HG03571 (cell line): Measurements from ENCODE around the gene RABL6.
"Not testable (repeated sequence)": the region's sequence is repeated elsewhere in the genome, so short reads cannot be mapped to it uniquely, and the experiment has no call there.

Source experiments
- ATAC-seq: cut with Tn5 transposase; IDR thresholded peaks from one replicate; pipeline ENCODE4 v1.9.1; 2021; ENCODE audit not compliant: unreplicated experiment

The RABL6 gene

DNA sequence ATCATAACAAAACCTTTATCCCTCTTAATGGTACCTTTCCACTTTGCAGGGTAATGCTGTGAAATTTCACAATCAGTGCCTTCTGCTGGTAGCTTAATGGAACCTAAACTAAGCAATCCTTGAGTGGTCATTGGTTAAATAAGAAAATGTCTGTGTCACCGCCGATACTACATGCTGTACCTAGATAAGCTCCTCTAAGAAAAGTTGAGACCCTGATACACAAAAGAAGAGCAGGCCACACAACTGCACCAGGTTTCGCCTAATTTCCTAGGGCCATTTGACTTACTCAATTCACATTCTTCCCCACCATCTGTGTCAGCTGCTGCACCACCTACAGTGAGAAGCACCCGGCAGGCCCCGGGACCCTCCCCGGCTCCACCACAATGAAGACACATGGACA, 67.4 kb downstream of the RABL6 start:
- ATAC-seq, result no peak

GRCh38 chr9:136876476-136876875, 68.7 kb downstream of the RABL6 start:
- no peak for ATAC-seq

DNA sequence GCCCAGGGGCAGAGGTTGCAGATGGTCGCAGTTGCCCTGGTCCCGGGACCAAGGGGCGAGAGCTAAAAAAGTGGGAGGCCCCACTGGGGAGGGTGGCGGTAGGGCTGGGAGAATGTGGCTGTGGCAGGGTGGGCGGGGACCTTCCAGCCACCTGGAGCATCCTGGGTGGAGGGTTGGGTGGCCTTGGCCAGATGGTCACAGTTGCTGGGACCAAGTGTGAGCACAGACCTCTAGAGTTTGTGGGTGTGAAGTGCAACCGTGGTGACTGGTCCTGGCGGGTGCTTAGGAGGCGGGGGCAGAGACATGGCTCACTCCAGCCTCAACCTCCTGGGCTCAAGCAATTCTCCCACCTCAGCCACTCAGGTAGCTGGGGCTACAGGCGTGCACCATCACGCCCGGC, 72.9 kb downstream of the RABL6 start:
- ATAC-seq, result no peak

DNA sequence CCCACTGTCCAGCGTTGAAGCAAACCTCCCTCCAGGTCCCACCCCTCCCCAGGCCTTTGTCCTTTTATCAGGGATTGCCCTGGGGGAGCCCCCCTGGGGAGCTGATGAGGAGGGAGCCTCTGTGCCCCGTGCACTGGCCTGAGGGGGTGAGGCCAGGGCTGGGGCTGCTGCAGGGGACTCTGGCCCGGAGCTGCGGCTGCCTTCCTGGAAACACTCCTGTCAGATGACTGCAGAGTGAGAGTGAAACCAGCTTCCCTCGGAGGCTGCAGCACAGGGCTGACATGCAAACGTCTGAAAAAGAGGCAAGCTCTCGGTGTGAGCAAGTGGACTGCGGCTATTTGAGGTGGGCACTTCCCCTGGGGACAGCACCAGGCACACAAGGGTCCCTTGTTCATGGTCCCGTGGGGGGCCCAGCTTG, 74.0 kb downstream of the RABL6 start:
- no peak for ATAC-seq

DNA sequence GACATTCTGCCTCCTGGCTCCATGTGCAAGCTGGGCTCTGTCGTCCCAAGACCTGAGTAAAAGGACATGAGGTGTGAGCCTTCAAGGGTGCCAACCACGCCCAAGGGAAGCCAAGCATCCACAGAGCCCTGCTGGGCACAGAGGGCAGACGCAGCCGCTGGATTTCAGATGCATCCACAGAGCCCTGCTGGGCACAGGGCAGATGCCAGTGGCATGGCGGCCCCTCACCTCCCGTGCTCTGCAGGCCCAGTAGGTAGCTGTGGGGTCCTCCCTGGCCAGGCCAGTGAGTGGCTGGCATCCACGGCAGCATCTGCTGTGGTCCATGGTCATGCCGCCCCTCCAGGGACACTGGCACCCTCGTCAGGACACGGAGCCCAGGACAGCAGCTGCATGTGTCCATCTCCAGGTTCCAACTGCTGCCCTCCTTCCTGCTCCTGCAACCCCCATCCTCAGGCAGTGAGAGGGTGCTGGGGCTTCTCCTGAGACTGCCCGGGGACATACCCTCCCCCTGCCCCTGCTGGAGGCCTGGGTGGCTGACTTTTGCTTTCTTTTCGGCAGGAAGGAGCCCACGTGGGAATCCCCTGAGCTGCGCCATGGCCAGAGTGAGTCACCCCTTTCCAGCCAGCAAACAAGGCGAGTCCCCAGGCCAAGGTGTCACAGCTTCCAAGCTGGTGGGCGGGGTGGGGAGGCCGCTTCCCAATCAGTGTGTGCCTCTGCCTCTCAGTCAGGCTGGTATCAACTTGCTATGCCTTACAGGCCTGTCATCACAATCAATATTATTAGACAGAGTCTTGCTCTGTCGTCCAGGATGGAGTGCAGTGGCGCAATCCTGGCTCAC, 74.6 kb downstream of the RABL6 start:
- ATAC-seq, result no peak

GRCh38 chr9:136882947-136883283, 75.2 kb downstream of the RABL6 start:
- ATAC-seq, result not testable (repeated sequence)

DNA sequence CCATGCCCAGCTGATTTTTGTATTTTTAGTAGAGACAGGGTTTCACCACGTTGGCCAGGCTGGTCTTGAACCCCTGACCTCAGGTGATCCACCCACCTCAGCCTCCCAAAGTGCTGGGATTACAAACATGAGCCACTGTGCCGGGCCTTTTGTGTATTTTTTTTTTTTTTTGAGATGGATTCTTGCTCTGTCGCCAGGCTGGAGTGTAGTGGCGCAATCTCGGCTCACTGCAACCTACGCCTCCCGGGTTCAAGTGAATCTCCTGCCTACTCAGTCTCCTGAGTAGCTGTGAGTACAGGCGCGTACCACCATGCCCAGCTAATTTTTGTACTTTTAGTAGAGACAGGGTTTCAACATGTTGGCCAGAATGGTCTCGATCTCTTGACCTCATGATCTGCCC, 75.9 kb downstream of the RABL6 start:
- ATAC-seq, result not testable (repeated sequence)

- ATAC-seq, result peak; percentile 78
Measured at GRCh38 chr9:136885950-136886578, 78.3 kb downstream of the RABL6 start, which contains the start of gene TRAF2. Gene TRAF2 (plus strand): TSS chr9:136886516. CDS start chr9:136898741, 12,225 bp downstream.

DNA sequence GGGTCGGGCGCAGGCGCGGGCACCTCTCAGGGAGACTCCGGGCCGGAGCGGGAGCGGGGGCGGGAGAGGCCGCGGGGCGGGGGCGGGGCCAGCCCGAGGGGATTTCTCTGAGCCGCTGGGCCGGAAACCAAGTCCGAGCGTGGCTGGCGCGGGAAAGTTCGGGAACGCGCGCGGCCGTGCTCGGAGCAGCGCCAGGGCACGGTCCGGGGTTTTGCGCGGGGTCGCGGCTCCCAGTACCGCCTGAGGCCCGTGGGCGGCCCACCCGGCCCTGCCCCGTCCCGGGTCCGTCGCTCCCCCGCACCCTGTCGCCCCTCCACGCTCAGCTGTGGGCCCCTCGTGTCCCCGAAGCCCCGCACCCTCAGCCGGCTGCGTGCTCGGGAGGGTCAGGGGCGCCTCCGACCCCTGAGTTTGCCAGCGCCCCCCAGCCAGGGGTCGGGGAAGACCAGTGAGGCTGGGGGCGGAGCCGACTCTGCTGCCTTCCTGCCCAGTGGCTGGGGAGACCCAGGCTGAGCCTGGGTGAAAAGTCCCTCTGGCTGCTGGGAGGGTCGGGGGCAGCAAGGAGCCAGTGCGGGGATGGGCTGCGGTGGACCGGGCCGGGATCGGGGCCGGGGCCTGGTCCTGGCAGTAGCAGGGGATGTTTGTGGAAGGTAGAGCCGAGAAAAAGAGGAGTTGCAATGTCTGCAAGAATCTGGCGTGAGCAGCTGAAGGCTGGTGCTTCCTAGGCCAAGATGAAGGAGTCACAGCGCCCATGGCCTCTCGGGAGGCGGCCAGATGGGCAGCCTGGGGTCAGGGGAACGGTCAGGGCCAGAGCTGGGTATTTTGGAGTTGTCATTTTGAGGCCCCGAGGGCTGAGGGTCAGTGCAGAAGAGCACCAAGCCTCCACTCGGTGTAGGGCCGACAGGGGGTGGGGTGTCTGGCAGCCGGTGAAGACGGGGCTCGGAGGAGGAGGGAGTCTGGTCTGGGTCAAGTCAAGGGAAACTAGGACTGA, 79.2 kb downstream of the RABL6 start:
- ATAC-seq, result peak; percentile 11

GRCh38 chr9:136888454-136888853, 80.7 kb downstream of the RABL6 start:
- no peak for ATAC-seq

GRCh38 chr9:136889858-136890257, 82.1 kb downstream of the RABL6 start:
- ATAC-seq, result no peak

DNA sequence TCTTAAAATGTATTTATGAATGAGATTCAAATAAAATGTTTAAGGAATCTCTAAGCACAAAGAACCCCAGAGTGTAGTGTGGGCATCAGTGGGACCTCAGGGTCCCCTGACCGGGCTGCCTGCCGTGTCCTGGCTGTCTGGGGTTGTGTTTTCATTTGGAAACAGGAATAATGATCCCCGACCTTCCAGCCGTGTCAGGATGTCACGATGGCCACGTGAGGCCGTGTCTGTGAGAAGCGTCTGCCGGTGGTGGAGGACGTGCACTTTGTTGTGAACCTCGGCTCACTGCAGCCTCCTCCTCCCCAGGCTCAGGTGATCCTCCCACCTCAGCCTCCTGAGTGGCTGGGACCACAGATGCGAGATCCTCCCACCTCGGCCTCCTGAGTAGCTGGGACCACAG, 82.9 kb downstream of the RABL6 start:
- ATAC-seq, result no peak
